Osteoblast (primary cell): ENCODE results near the gene TMPRSS13. TPM values are rescaled to one million over a fixed set of nuclear protein-coding genes. Genes with fewer than 3 reads are reported as not detected.

Experiments
- DNase-seq: peaks from one replicate; pipeline ENCODE4 v3.0.0; 2011; ENCODE audit warnings: low spot score, mixed read lengths; ENCODE audit not compliant: insufficient read length; ENCODE audit errors: missing footprints
- H2AFZ ChIP-seq: 2 replicates; pipeline ENCODE4 v1.6.0; 2011; ENCODE audit warnings: mild to moderate bottlenecking, low read length
- H3K27ac ChIP-seq: 2 replicates; pipeline ENCODE4 v1.5.1; 2011; ENCODE audit warnings: mild to moderate bottlenecking, low read depth, low read length, moderate library complexity
- H3K27me3 ChIP-seq: 2 replicates; pipeline ENCODE4 v1.6.0; 2012; ENCODE audit warnings: mild to moderate bottlenecking, control low read depth, inconsistent platforms, low read length, moderate library complexity; ENCODE audit not compliant: insufficient read depth
- H3K36me3 ChIP-seq: 2 replicates; pipeline ENCODE4 v1.5.1; 2011; ENCODE audit warnings: mild to moderate bottlenecking, low read length, control low read depth, moderate library complexity; ENCODE audit not compliant: insufficient read depth
- H3K4me1 ChIP-seq: 2 replicates; pipeline ENCODE4 v1.5.1; 2011; ENCODE audit warnings: mild to moderate bottlenecking, low read length, control low read depth, moderate library complexity; ENCODE audit not compliant: insufficient read depth
- H3K4me2 ChIP-seq: 2 replicates; pipeline ENCODE4 v1.6.0; 2011; ENCODE audit warnings: mild to moderate bottlenecking, low read length; ENCODE audit not compliant: insufficient read depth
- H3K4me3 ChIP-seq: fragments of 200-600 bp; sonication (generic); 3 replicates; pipeline ENCODE4 v1.5.1; 2012; ENCODE audit warnings: mild to moderate bottlenecking, low read length, inconsistent platforms; ENCODE audit not compliant: insufficient read depth
- H3K79me2 ChIP-seq: 2 replicates; pipeline ENCODE4 v1.6.0; 2012; ENCODE audit warnings: mild to moderate bottlenecking, low read length, control low read depth, inconsistent platforms; ENCODE audit not compliant: insufficient read depth
- H3K9me3 ChIP-seq: 2 replicates; pipeline ENCODE4 v1.5.1; 2011; ENCODE audit warnings: low read depth, low read length, control low read depth
- H4K20me1 ChIP-seq: 2 replicates; pipeline ENCODE4 v1.6.0; 2012; ENCODE audit warnings: mild to moderate bottlenecking, low read length, control low read depth; ENCODE audit not compliant: insufficient read depth
- total RNA-seq: library from RNA; depleted of rRNA; stranded (reverse); fragments of >200 nt; gene quantifications from 2 replicates; pipeline ENCODE4 v1.2.3, GENCODE V29; 2012
- TF ChIP-seq, protein P1 (sequence below): IDR thresholded peaks from 2 replicates; pipeline ENCODE4 v1.5.1; 2011; ENCODE audit warnings: mild to moderate bottlenecking, low read depth, low read length, moderate library complexity; ENCODE audit errors: extremely low read depth

Gene TMPRSS13
- total RNA-seq, 1 donor = not detected

DNA sequence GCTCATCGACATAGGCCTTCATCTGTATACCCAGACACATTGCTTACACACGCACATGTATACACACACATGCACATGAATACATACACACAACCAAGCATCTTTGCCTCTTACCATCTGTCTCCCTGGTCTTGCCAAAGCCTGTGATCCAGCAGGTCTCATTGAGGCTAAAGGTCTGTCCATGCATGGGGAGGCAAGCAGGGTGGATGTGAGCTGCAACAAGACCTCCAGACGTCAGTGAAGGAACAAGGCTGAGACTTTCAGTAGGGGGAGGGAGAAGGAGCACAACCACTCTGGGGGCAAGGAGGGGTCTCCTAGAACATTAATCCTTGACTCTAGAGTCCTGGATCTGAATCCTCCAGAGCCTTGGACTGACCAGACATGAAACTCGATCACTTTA, 23.7 kb downstream of the TMPRSS13 start:
- no peak overlapping the region for H3K4me3 ChIP-seq
- no peaks in the 10 kb centered on the region for H3K79me2 ChIP-seq

DNA sequence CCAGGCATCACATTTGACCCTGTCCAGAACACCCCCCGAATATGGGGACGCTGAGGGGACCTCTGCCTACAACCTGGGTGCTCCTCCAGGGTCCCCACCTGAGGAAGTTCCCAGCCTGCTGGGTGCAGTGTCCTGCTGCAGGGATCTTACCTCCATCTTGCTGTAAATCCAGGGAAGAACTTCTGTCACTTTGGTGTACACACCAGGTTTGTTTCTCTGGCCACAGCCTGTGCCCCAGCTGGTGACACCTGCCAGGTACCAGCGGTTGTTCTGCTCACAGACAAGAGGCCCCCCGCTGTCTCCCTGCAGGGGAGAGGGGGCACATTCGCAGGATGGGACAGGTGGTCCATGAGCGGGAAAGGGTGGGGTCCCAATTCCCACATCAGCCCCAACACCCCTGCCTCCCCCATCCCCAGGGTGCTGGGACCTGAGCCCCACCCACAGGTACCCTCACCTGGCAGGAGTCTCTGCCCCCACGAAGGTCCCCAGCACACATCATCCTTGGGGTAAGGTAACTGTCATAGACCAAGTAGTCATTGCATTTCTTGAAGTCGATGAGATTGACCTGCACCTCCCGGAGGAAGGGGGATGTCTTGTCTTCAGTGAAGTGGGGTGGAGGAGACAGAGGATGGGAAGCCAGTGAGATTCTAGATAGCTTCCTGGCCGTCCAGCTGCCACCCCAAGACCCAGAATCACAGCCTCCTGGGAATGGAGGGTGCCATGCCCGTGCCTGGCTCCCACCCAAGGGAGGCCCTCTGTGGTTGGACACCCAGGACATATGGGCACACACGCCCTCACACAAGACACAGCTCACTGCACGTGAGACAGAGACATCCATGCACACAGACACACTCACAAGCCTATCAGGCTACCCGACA, 25.5 kb downstream of the TMPRSS13 start:
- H3K4me2 ChIP-seq = no peak overlapping the region
- H3K27ac ChIP-seq = no peak overlapping the region
- no peak overlapping the region for H3K4me3 ChIP-seq
- DNase-seq = peak; percentile 73
- H3K79me2 ChIP-seq = no peaks in the 10 kb centered on the region
- no peak overlapping the region for H2AFZ ChIP-seq
- no peaks in the 10 kb centered on the region for H3K4me1 ChIP-seq
- TF ChIP-seq, protein P1, sequence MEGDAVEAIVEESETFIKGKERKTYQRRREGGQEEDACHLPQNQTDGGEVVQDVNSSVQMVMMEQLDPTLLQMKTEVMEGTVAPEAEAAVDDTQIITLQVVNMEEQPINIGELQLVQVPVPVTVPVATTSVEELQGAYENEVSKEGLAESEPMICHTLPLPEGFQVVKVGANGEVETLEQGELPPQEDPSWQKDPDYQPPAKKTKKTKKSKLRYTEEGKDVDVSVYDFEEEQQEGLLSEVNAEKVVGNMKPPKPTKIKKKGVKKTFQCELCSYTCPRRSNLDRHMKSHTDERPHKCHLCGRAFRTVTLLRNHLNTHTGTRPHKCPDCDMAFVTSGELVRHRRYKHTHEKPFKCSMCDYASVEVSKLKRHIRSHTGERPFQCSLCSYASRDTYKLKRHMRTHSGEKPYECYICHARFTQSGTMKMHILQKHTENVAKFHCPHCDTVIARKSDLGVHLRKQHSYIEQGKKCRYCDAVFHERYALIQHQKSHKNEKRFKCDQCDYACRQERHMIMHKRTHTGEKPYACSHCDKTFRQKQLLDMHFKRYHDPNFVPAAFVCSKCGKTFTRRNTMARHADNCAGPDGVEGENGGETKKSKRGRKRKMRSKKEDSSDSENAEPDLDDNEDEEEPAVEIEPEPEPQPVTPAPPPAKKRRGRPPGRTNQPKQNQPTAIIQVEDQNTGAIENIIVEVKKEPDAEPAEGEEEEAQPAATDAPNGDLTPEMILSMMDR = no peak
- H3K27me3 ChIP-seq = no peaks in the 10 kb centered on the region
- H4K20me1 ChIP-seq = no peaks in the 10 kb centered on the region
- H3K36me3 ChIP-seq = no peaks in the 10 kb centered on the region
- no peaks in the 10 kb centered on the region for H3K9me3 ChIP-seq

More for the DNA sequence above, 23.7 kb downstream of the TMPRSS13 start:
- Histone ChIP-seq H3K4me2 (no peak overlapping the region), H3K4me1 (no peaks in the 10 kb centered on the region), H3K36me3 (no peaks in the 10 kb centered on the region), H2AFZ (no peak overlapping the region), H3K27me3 (no peaks in the 10 kb centered on the region), H3K27ac (no peak overlapping the region), H4K20me1 (no peaks in the 10 kb centered on the region), H3K9me3 (no peaks in the 10 kb centered on the region)
- DNase-seq = no peak
- TF ChIP-seq, protein P1 = no peak

DNA sequence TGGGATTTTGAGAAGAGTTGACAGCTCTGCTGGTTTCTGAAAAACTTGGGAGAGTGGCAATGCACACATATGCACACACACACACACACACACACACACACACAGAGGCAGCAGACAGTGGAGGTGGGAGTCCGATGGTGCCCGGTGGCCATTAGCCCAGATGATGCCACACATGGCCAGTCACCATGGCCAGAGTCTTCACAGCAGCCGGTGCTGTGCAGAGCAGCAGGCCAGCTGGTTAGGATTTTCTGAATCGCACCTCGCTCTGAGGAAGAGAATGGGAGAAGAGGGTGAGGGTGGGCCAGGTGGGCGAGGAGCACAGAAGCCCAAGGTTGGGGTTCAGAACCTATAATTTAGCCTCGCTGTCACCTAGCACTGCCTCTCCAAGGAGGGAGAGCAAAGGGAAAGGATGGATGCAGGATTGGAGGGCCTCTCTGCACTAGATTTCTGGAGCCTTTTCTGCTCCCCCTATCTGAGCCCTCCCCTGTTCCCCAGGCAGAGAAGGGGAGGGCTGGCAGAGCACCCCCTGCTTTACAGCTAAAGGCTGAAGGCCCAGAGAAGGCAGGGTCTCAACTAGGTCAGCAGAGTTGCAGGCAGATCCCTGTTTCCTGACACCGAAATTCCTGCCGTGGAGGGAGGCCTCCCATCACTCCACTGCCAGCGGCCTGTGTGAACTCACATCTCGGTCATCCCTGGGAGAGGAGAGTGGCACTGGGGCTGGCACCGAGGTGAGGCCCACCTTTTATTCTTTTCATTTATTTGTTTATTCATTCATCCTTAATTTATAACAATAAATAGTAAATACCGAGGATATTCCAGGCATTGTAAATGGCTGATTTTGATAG, 27.0 kb downstream of the TMPRSS13 start:
- Histone ChIP-seq H3K4me3 (no peak overlapping the region), H3K4me2 (no peak overlapping the region), H3K27ac (no peak overlapping the region), H3K27me3 (no peaks in the 10 kb centered on the region), H3K36me3 (no peaks in the 10 kb centered on the region), H3K9me3 (no peaks in the 10 kb centered on the region), H3K79me2 (no peaks in the 10 kb centered on the region), H4K20me1 (no peaks in the 10 kb centered on the region), H2AFZ (no peak overlapping the region), H3K4me1 (no peaks in the 10 kb centered on the region)
- no peak for DNase-seq
- TF ChIP-seq, protein P1 = no peak

DNA sequence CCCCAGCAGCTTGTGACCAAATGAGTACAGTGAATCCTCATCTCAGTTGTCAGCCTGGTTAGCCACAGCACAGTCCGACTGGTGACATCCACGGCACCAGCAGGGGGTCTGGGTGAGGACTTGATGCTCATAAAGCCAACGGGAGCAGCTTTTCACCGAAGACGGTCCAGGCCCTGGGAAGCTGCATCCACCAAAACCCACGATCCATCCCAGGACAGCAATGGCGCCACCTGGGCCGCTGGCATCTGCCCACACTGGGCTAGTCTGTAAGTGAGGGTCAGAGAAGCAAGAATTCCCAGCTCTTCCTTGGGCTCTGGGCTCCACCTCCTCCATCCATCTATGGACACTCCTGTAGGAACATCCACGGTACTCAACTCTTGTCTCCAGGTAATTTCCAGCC, 27.6 kb downstream of the TMPRSS13 start:
- no peaks in the 10 kb centered on the region for H3K27me3 ChIP-seq
- no peak for DNase-seq
- H3K27ac ChIP-seq = no peak overlapping the region
- H3K4me3 ChIP-seq = no peak overlapping the region
- no peaks in the 10 kb centered on the region for H3K36me3 ChIP-seq
- H3K9me3 ChIP-seq = no peaks in the 10 kb centered on the region
- no peaks in the 10 kb centered on the region for H4K20me1 ChIP-seq
- no peak overlapping the region for H2AFZ ChIP-seq
- H3K4me1 ChIP-seq = no peaks in the 10 kb centered on the region
- H3K79me2 ChIP-seq = no peaks in the 10 kb centered on the region
- TF ChIP-seq, protein P1 = no peak
- H3K4me2 ChIP-seq = no peak overlapping the region
